Measurements from ENCODE around the gene PIK3C2G.

GRCh38 chr12:18601962-18602361, 340.6 kb downstream of the PIK3C2G start:
- no peak for TF ChIP-seq ZNF280B (CRISPR knock-in tag; IDR thresholded peaks at IDR 0.05; ENCODE audit: borderline replicate concordance)
- TF ChIP-seq JUNB (CRISPR knock-in tag; IDR thresholded peaks at IDR 0.05; ENCODE audit: borderline replicate concordance), result no peak
